Neuronal stem cell (in vitro differentiated cells): ENCODE measurements around the gene EHD1.

Experiments
- DNase-seq: peaks from one replicate; pipeline ENCODE4 v3.0.0-alpha.2; 2013; ENCODE audit warnings: low spot score
- H2AFZ ChIP-seq: one replicate; pipeline ENCODE4 v1.6.1; 2013; ENCODE audit warnings: mild to moderate bottlenecking, low read length, inconsistent platforms
- H2AK5ac ChIP-seq: 2 replicates; pipeline ENCODE4 v1.6.1; 2013; ENCODE audit warnings: low read depth, mild to moderate bottlenecking, inconsistent platforms, low read length, moderate library complexity, mixed read lengths
- H2BK120ac ChIP-seq: 2 replicates; pipeline ENCODE4 v1.6.1; 2013; ENCODE audit warnings: low read depth, mild to moderate bottlenecking, inconsistent platforms, low read length, moderate library complexity, mixed read lengths
- H2BK12ac ChIP-seq: one replicate; pipeline ENCODE4 v1.6.1; 2013; ENCODE audit warnings: low read length, inconsistent platforms
- H2BK15ac ChIP-seq: 2 replicates; pipeline ENCODE4 v1.6.1; 2013; ENCODE audit warnings: mild to moderate bottlenecking, low read length, inconsistent platforms, mixed read lengths
- H2BK5ac ChIP-seq: one replicate; pipeline ENCODE4 v1.6.1; 2013; ENCODE audit warnings: inconsistent platforms, mild to moderate bottlenecking, low read length, moderate library complexity
- H3K14ac ChIP-seq: one replicate; pipeline ENCODE4 v1.6.1; 2013; ENCODE audit warnings: low read length, inconsistent platforms
- H3K18ac ChIP-seq: 2 replicates; pipeline ENCODE4 v1.6.1; 2013; ENCODE audit warnings: low read length, inconsistent platforms
- H3K23ac ChIP-seq: 2 replicates; pipeline ENCODE4 v1.6.1; 2013; ENCODE audit warnings: low read depth, mild to moderate bottlenecking, mixed read lengths, low read length, inconsistent platforms; ENCODE audit not compliant: poor library complexity
- H3K27ac ChIP-seq: replicated peaks from 3 replicates; pipeline ENCODE4 v1.5.1; 2013; ENCODE audit warnings: low read length, inconsistent platforms
- H3K27me3 ChIP-seq, 3 experiments: 2 replicates each; pipeline ENCODE4 v1.6.1; 2013; ENCODE audit warnings: low read length in 3 of 3, mild to moderate bottlenecking in 2 of 3, inconsistent platforms in 1 of 3, low read depth in 1 of 3, mixed read lengths in 1 of 3, moderate library complexity in 1 of 3; ENCODE audit not compliant: control insufficient read depth in 3 of 3, insufficient read depth in 3 of 3
- H3K36me3 ChIP-seq, 2 donors: replicated peaks in 1 of 2; 2 replicates each; pipeline ENCODE4 v1.6.1; 2013; ENCODE audit warnings: low read length in 2 of 2; ENCODE audit not compliant: control insufficient read depth in 2 of 2, insufficient read depth in 2 of 2
- H3K4ac ChIP-seq: 2 replicates; pipeline ENCODE4 v1.6.1; 2013; ENCODE audit warnings: inconsistent platforms, mild to moderate bottlenecking, low read length, moderate library complexity
- H3K4me1 ChIP-seq, 2 donors: 1 replicate in 1 of 2; 2 replicates in 1 of 2; pipeline ENCODE4 v1.6.1; 2013; ENCODE audit warnings: low read length in 2 of 2, low read depth in 1 of 2; ENCODE audit not compliant: control insufficient read depth in 2 of 2, insufficient read depth in 1 of 2
- H3K4me2 ChIP-seq: one replicate; pipeline ENCODE4 v1.6.1; 2013; ENCODE audit warnings: mild to moderate bottlenecking, low read length, inconsistent platforms; ENCODE audit not compliant: insufficient read depth, poor library complexity, severe bottlenecking
- H3K4me3 ChIP-seq, 2 donors: 2 replicates each; pipeline ENCODE4 v1.5.1; 2013; ENCODE audit warnings: low read length in 2 of 2, mild to moderate bottlenecking in 2 of 2, inconsistent platforms in 1 of 2, moderate library complexity in 1 of 2
- H3K79me1 ChIP-seq: one replicate; pipeline ENCODE4 v1.6.1; 2013; ENCODE audit warnings: low read depth, mild to moderate bottlenecking, inconsistent platforms, low read length, moderate library complexity
- H3K9ac ChIP-seq: one replicate; pipeline ENCODE4 v1.6.1; 2013; ENCODE audit warnings: mild to moderate bottlenecking, low read depth, low read length, inconsistent platforms; ENCODE audit not compliant: poor library complexity
- H3K9me3 ChIP-seq, 2 donors: replicated peaks in 1 of 2; 2 replicates each; pipeline versions ENCODE3 to v1.6.1; 2013; ENCODE audit warnings: low read length in 2 of 2, mild to moderate bottlenecking in 2 of 2, inconsistent platforms in 1 of 2, low read depth in 1 of 2, mixed read lengths in 1 of 2, moderate library complexity in 1 of 2; ENCODE audit not compliant: control insufficient read depth in 2 of 2, insufficient read depth in 1 of 2
- H4K8ac ChIP-seq: one replicate; pipeline ENCODE4 v1.6.1; 2013; ENCODE audit warnings: low read depth, mild to moderate bottlenecking, inconsistent platforms, low read length, moderate library complexity
- H4K91ac ChIP-seq: one replicate; pipeline ENCODE4 v1.6.1; 2013; ENCODE audit warnings: low read length, low read depth, mild to moderate bottlenecking, inconsistent platforms; ENCODE audit not compliant: poor library complexity
- WGBS, 2 donors: extraction: QIAGEN DNeasy Blood & Tissue Kit; methylation state at CpG; one replicate each; pipeline ENCODE4 v1.1.7; 2013; ENCODE audit warnings: missing lambda C conversion rate in 2 of 2, mixed read lengths in 1 of 2; ENCODE audit not compliant: insufficient read length in 2 of 2, insufficient replicate concordance in 1 of 2; ENCODE audit errors: extremely low coverage in 2 of 2; 5-methylcytosine and 5-hydroxymethylcytosine counted together

The EHD1 gene

GRCh38 chr11:64900263-64900678 lies 21.9 kb upstream of the EHD1 start:
- H2BK12ac ChIP-seq: no peak overlapping the region
- WGBS, 2 donors: no CpG with 5 or more reads among the region's 14 CpGs
- no peaks in the 10 kb centered on the region for H3K4me1 ChIP-seq
- no peak overlapping the region for H3K4me2 ChIP-seq
- peaks cover 25 to 32% of the 10 kb centered on the region in 2 donors for H3K36me3 ChIP-seq
- H4K91ac ChIP-seq: no peak overlapping the region
- H3K18ac ChIP-seq: no peak overlapping the region
- H3K27me3 ChIP-seq: no peaks in the 10 kb centered on the region
- no peaks in the 10 kb centered on the region for H3K9me3 ChIP-seq
- H2AFZ ChIP-seq: no peak overlapping the region
- H3K9ac ChIP-seq: no peak overlapping the region
- H3K4ac ChIP-seq: no peak overlapping the region
- no peak overlapping the region for H3K27ac ChIP-seq
- no peak overlapping the region for H2BK15ac ChIP-seq
- no peak overlapping the region for H3K23ac ChIP-seq
- no peak overlapping the region for H3K14ac ChIP-seq
- H4K8ac ChIP-seq: no peak overlapping the region
- H2AK5ac ChIP-seq: no peak overlapping the region
- no peak overlapping the region for H3K4me3 ChIP-seq
- no peak overlapping the region for H2BK5ac ChIP-seq
- no peaks in the 10 kb centered on the region for H3K79me1 ChIP-seq
- no peak overlapping the region for H2BK120ac ChIP-seq
- no peak for DNase-seq

GRCh38 chr11:64898541-64898940 lies 20.1 kb upstream of the EHD1 start:
- Histone ChIP-seq H3K4me3 (no peak overlapping the region), H3K27me3 (no peaks in the 10 kb centered on the region), H2BK5ac (no peak overlapping the region), H3K4ac (no peak overlapping the region), H3K79me1 (peaks cover 1% of the 10 kb centered on the region), H3K18ac (no peak overlapping the region), H3K36me3 (peaks cover 22 to 26% of the 10 kb centered on the region in 2 donors), H3K27ac (no peak overlapping the region), H3K4me2 (no peak overlapping the region), H3K9me3 (no peaks in the 10 kb centered on the region), H2BK120ac (no peak overlapping the region), H3K23ac (peak overlapping the region; percentile 73), H3K4me1 (peaks cover 0 to 2% of the 10 kb centered on the region in 2 donors), H2AFZ (no peak overlapping the region), H4K91ac (no peak overlapping the region), H3K14ac (peak overlapping the region; percentile 56), H2AK5ac (no peak overlapping the region), H4K8ac (peak overlapping the region; percentile 43), H2BK12ac (no peak overlapping the region), H2BK15ac (no peak overlapping the region), H3K9ac (no peak overlapping the region)
- no CpG with 5 or more reads among the region's 19 CpGs for WGBS, 2 donors
- no peak for DNase-seq

- no peak overlapping the region for H2BK15ac ChIP-seq
- H2AK5ac ChIP-seq: no peak overlapping the region
- H2BK12ac ChIP-seq: no peak overlapping the region
- no peak overlapping the region for H2AFZ ChIP-seq
- no peak overlapping the region for H3K9ac ChIP-seq
- peaks cover 0 to 2% of the 10 kb centered on the region in 2 donors for H3K4me1 ChIP-seq
- H2BK5ac ChIP-seq: no peak overlapping the region
- peaks cover 19 to 23% of the 10 kb centered on the region in 2 donors for H3K36me3 ChIP-seq
- no peak overlapping the region for H4K8ac ChIP-seq
- H3K14ac ChIP-seq: no peak overlapping the region
- no peaks in the 10 kb centered on the region for H3K27me3 ChIP-seq
- H3K23ac ChIP-seq: peak overlapping the region; percentile 73
- H3K18ac ChIP-seq: no peak overlapping the region
- H2BK120ac ChIP-seq: no peak overlapping the region
- H3K4me3 ChIP-seq: no peak overlapping the region
- peaks cover 1% of the 10 kb centered on the region for H3K79me1 ChIP-seq
- WGBS, 2 donors: no CpG with 5 or more reads among the region's 9 CpGs
- H3K27ac ChIP-seq: no peak overlapping the region
- H3K4me2 ChIP-seq: no peak overlapping the region
- no peak overlapping the region for H3K4ac ChIP-seq
- no peak for DNase-seq
- no peak overlapping the region for H4K91ac ChIP-seq
- H3K9me3 ChIP-seq: no peaks in the 10 kb centered on the region
Observed at GRCh38 chr11:64898076-64898445, 19.6 kb upstream of the EHD1 start.

GRCh38 chr11:64897381-64898075 lies 19.1 kb upstream of the EHD1 start:
- no peak overlapping the region for H3K4ac ChIP-seq
- peak overlapping the region; percentile 22 for H2BK12ac ChIP-seq
- H3K18ac ChIP-seq: no peak overlapping the region
- no peak overlapping the region for H2AK5ac ChIP-seq
- H3K4me3 ChIP-seq: no peak overlapping the region
- no peak overlapping the region for H3K4me2 ChIP-seq
- no peak overlapping the region for H3K23ac ChIP-seq
- WGBS, 2 donors: no CpG with 5 or more reads among the region's 19 CpGs
- peaks cover 17 to 19% of the 10 kb centered on the region in 2 donors for H3K36me3 ChIP-seq
- no peak overlapping the region for H4K91ac ChIP-seq
- no peak overlapping the region for H2BK15ac ChIP-seq
- no peak overlapping the region for H3K27ac ChIP-seq
- H3K14ac ChIP-seq: no peak overlapping the region
- H4K8ac ChIP-seq: no peak overlapping the region
- no peaks in the 10 kb centered on the region for H3K27me3 ChIP-seq
- H2AFZ ChIP-seq: no peak overlapping the region
- H3K9ac ChIP-seq: no peak overlapping the region
- peaks cover 1% of the 10 kb centered on the region for H3K79me1 ChIP-seq
- no peak for DNase-seq
- H2BK5ac ChIP-seq: no peak overlapping the region
- no peaks in the 10 kb centered on the region for H3K9me3 ChIP-seq
- H3K4me1 ChIP-seq: peaks cover 0 to 2% of the 10 kb centered on the region in 2 donors
- no peak overlapping the region for H2BK120ac ChIP-seq
